ENCODE measurements around the gene ELAPOR1. TPM values are rescaled to one million over a fixed set of nuclear protein-coding genes. Genes with fewer than 3 reads are reported as not detected.

Gene ELAPOR1
- total and polyA plus RNA-seq, 2 donors (not counting 3 experiments of a cell fraction or from before 2014, with no cell fraction given), result 1.0 to 1.1 TPM

DNA sequence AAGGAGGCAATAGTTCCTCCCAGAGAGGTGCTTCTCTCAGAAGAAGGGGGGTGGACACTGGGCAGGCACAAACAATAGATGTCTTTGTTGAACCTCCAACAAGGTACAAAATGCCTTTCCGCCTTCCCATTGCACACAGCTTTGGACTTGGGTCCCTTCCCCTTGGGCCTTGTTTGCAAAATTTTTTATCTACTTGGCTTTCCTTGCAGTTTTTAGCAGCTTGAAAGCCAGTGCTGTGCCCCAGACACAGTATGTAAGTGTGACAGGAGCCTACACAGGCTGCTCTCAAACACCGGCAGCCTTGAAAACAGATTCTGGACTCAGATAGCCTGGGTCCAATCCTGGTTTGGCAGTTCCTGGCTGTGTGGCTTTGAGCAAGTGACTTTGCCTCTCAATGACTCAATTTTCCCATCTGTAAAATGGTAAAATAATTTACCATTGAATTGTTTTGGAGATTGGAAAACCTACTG lies 43.0 kb downstream of the ELAPOR1 start:
- TF ChIP-seq GATA2 (IDR thresholded peaks at IDR 0.05; ENCODE audit: insufficient read depth, insufficient read length, low read depth, low read length), result no peak
- Histone ChIP-seq H3K27me3 (ENCODE audit: control insufficient read depth in 2 of 2, insufficient read depth in 2 of 2, low read length in 2 of 2) (peaks cover 5% of the 10 kb centered on the region in 2 experiments), H2AFZ (ENCODE audit: low read depth, low read length) (no peak overlapping the region), H3K9me3 (replicated peaks; ENCODE audit: control insufficient read depth, insufficient read depth, low read length) (no peaks in the 10 kb centered on the region), H3K9ac (replicated peaks; ENCODE audit: extremely low read depth, insufficient read depth, low read length) (no peak overlapping the region), H3K4me2 (ENCODE audit: insufficient read depth, low read length) (no peak overlapping the region), H3K9me1 (replicated peaks; ENCODE audit: control insufficient read depth, extremely low read depth, insufficient read depth, low read length) (no peaks in the 10 kb centered on the region), H3K36me3 (ENCODE audit: control insufficient read depth in 2 of 2, extremely low read depth in 1 of 2, insufficient read depth in 2 of 2, low read length in 2 of 2) (no peaks in the 10 kb centered on the region), H3K4me1 (ENCODE audit: control insufficient read depth, extremely low read depth, insufficient read depth, low read length) (no peaks in the 10 kb centered on the region), H4K20me1 (replicated peaks; ENCODE audit: control insufficient read depth, extremely low read depth, insufficient read depth, low read length) (no peaks in the 10 kb centered on the region), H3K79me2 (ENCODE audit: control insufficient read depth, insufficient read depth, low read length) (no peaks in the 10 kb centered on the region), H3K4me3 (replicated peaks in 1 of 3; ENCODE audit: insufficient read depth in 1 of 3, low read depth in 1 of 3, low read length in 3 of 3) (no peak overlapping the region), H3K27ac (ENCODE audit: insufficient read depth, low read depth, low read length) (no peak overlapping the region)
- ChIA-PET CTCF (no interaction called here), POLR2A (no interaction called here)
- dilution Hi-C loops (cut with MboI; ENCODE audit: extremely low pct_ligation_motif_present, low sequenced_read_pairs), result no loop called here
- intact Hi-C loops (cut with micrococcal nuclease), result no loop called here
- no peak for DNase-seq (ENCODE audit: low read depth, low spot score)
- no peak for FAIRE-seq
- BruUV-seq (replicated peaks), result no TSS peak

- dilution Hi-C loops (cut with MboI; ENCODE audit: extremely low pct_ligation_motif_present, low sequenced_read_pairs) (no loop called here), intact Hi-C loops (cut with micrococcal nuclease) (no loop called here)
- H4K20me1 ChIP-seq (replicated peaks; ENCODE audit: control insufficient read depth, extremely low read depth, insufficient read depth, low read length), result no peaks in the 10 kb centered on the region
- H3K79me2 ChIP-seq (ENCODE audit: control insufficient read depth, insufficient read depth, low read length), result no peaks in the 10 kb centered on the region
- H3K4me3 ChIP-seq (replicated peaks in 1 of 3; ENCODE audit: insufficient read depth in 1 of 3, low read depth in 1 of 3, low read length in 3 of 3), result no peak overlapping the region
- DNase-seq (ENCODE audit: low read depth, low spot score), result no peak
- TF ChIP-seq, protein P1, sequence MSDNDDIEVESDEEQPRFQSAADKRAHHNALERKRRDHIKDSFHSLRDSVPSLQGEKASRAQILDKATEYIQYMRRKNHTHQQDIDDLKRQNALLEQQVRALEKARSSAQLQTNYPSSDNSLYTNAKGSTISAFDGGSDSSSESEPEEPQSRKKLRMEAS (IDR thresholded peaks at IDR 0.05; ENCODE audit: insufficient read depth, insufficient read length), result no peak
- TF ChIP-seq EZH2 (IDR thresholded peaks at IDR 0.05; ENCODE audit: borderline replicate concordance, low read depth, low read length, severe bottlenecking), result no peak
- no peaks in the 10 kb centered on the region for H3K4me1 ChIP-seq (ENCODE audit: control insufficient read depth, extremely low read depth, insufficient read depth, low read length)
- no peak for FAIRE-seq
- no peaks in the 10 kb centered on the region for H3K36me3 ChIP-seq (ENCODE audit: control insufficient read depth in 2 of 2, extremely low read depth in 1 of 2, insufficient read depth in 2 of 2, low read length in 2 of 2)
- no TSS peak for BruUV-seq (replicated peaks)
- ChIA-PET CTCF (interaction anchor here (1.4 kb wide), 1 partner anchor 46 kb away, joined by 4 read pairs; a partner anchor contains a TSS), POLR2A (no interaction called here)
- H3K27me3 ChIP-seq (ENCODE audit: control insufficient read depth in 2 of 2, insufficient read depth in 2 of 2, low read length in 2 of 2), result peaks cover 5 to 8% of the 10 kb centered on the region in 2 experiments
- no peak overlapping the region for H3K9ac ChIP-seq (replicated peaks; ENCODE audit: extremely low read depth, insufficient read depth, low read length)
- H3K4me2 ChIP-seq (ENCODE audit: insufficient read depth, low read length), result no peak overlapping the region
- H3K9me1 ChIP-seq (replicated peaks; ENCODE audit: control insufficient read depth, extremely low read depth, insufficient read depth, low read length), result no peaks in the 10 kb centered on the region
- H2AFZ ChIP-seq (ENCODE audit: low read depth, low read length), result no peak overlapping the region
- H3K9me3 ChIP-seq (replicated peaks; ENCODE audit: control insufficient read depth, insufficient read depth, low read length), result no peaks in the 10 kb centered on the region
- no peak overlapping the region for H3K27ac ChIP-seq (ENCODE audit: insufficient read depth, low read depth, low read length)
Observed at GRCh38 chr1:109158433-109158832, 44.5 kb downstream of the ELAPOR1 start.
